Hepatocyte (in vitro differentiated cells): Measurements from ENCODE around the gene STARD5. TPM values are rescaled to one million over a fixed set of nuclear protein-coding genes. Genes with fewer than 3 reads are reported as not detected.

Experiments
- DNase-seq: peaks from one replicate; pipeline ENCODE4 v3.0.0-alpha.2; 2016; ENCODE audit warnings: low spot score
- H2AFZ ChIP-seq: fragments of 200-600 bp; sonication (generic); 2 replicates; pipeline ENCODE4 v1.6.0; 2016; ENCODE audit warnings: antibody characterized with exemption, mild to moderate bottlenecking
- H3K27ac ChIP-seq: fragments of 200-600 bp; sonication (generic); 2 replicates; pipeline ENCODE4 v1.5.1; 2016; ENCODE audit warnings: mild to moderate bottlenecking
- H3K27me3 ChIP-seq: fragments of 200-600 bp; sonication (generic); 2 replicates; pipeline ENCODE4 v1.6.1; 2016
- H3K36me3 ChIP-seq: fragments of 200-600 bp; sonication (generic); replicated peaks from 2 replicates; pipeline ENCODE4 v1.5.1; 2016; ENCODE audit warnings: low read depth; ENCODE audit not compliant: insufficient read depth
- H3K4me1 ChIP-seq: fragments of 200-600 bp; sonication (generic); 2 replicates; pipeline ENCODE4 v1.5.1; 2016; ENCODE audit warnings: mild to moderate bottlenecking, moderate library complexity; ENCODE audit not compliant: insufficient read depth
- H3K4me2 ChIP-seq: fragments of 200-600 bp; sonication (generic); 2 replicates; pipeline ENCODE4 v1.6.0; 2016
- H3K4me3 ChIP-seq: fragments of 200-600 bp; sonication (generic); 2 replicates; pipeline ENCODE4 v1.5.1; 2016; ENCODE audit warnings: mild to moderate bottlenecking
- H3K79me2 ChIP-seq: fragments of 200-600 bp; sonication (generic); 2 replicates; pipeline ENCODE4 v1.6.0; 2017; ENCODE audit warnings: mild to moderate bottlenecking
- H3K9me2 ChIP-seq: fragments of 200-600 bp; sonication (generic); replicated peaks from 2 replicates; pipeline ENCODE4 v1.6.0; 2017; ENCODE audit warnings: mild to moderate bottlenecking; ENCODE audit not compliant: insufficient read depth
- H3K9me3 ChIP-seq: fragments of 200-600 bp; sonication (generic); 2 replicates; pipeline ENCODE4 v1.5.1; 2016; ENCODE audit warnings: low read depth, mild to moderate bottlenecking
- H4K20me1 ChIP-seq: fragments of 200-600 bp; sonication (generic); 2 replicates; pipeline ENCODE4 v1.6.0; 2016; ENCODE audit warnings: mild to moderate bottlenecking; ENCODE audit not compliant: insufficient read depth, poor library complexity, severe bottlenecking
- CTCF ChIP-seq: fragments of 200-600 bp; sonication (generic); IDR thresholded peaks from 2 replicates; pipeline ENCODE4 v1.5.1; 2016; ENCODE audit warnings: antibody characterized with exemption, mild to moderate bottlenecking; ENCODE audit not compliant: poor library complexity
- EZH2 ChIP-seq: fragments of 200-600 bp; sonication (generic); IDR thresholded peaks from 2 replicates; pipeline ENCODE4 v1.6.1; 2016; ENCODE audit warnings: antibody characterized with exemption, mild to moderate bottlenecking, borderline replicate concordance
- EZH2phosphoT487 ChIP-seq: fragments of 200-600 bp; sonication (generic); IDR thresholded peaks from one replicate; pipeline ENCODE4 v1.6.1; 2018; ENCODE audit warnings: antibody characterized with exemption, mild to moderate bottlenecking, low read depth, moderate library complexity; ENCODE audit not compliant: unreplicated experiment, severe bottlenecking
- WGBS: methylation state at CpG from one replicate; pipeline ENCODE4 v1.1.6; 2016; ENCODE audit warnings: low lambda C conversion rate; ENCODE audit errors: missing lambda C conversion rate; 5-methylcytosine and 5-hydroxymethylcytosine counted together
- polyA plus RNA-seq: library from polyadenylated mRNA; unstranded; fragments of >200 nt; fragmentation: Nextera tagmentation; extraction: Ambion mirVana; gene quantifications from 2 replicates; pipeline ENCODE4 v1.2.1, GENCODE V29; 2016
- total RNA-seq: library from RNA; depleted of rRNA; stranded (reverse); fragments of >200 nt; gene quantifications from 2 replicates; pipeline ENCODE4 v1.2.3, GENCODE V29; 2014

STARD5 gene
- total and polyA plus RNA-seq, 2 experiments from 2014 or later, result 7.2 to 13.7 TPM

GRCh38 chr15:81339851-81340250 is 15.9 kb upstream of the STARD5 start:
- DNase-seq, result no peak
- TF ChIP-seq EZH2phosphoT487, result no peak
- no peak for TF ChIP-seq EZH2
- no peak for TF ChIP-seq CTCF
- Histone ChIP-seq H3K4me1 (peaks cover 19% of the 10 kb centered on the region), H3K27me3 (no peaks in the 10 kb centered on the region), H3K9me3 (no peaks in the 10 kb centered on the region), H3K36me3 (no peaks in the 10 kb centered on the region), H3K27ac (no peak overlapping the region), H3K4me2 (no peak overlapping the region), H2AFZ (no peak overlapping the region), H3K79me2 (no peaks in the 10 kb centered on the region), H3K9me2 (no peaks in the 10 kb centered on the region), H4K20me1 (no peaks in the 10 kb centered on the region), H3K4me3 (no peak overlapping the region)
- WGBS, result 79% methylated on average over 4 of the region's 4 CpGs

- Histone ChIP-seq H3K36me3 (no peaks in the 10 kb centered on the region), H3K9me2 (no peaks in the 10 kb centered on the region), H3K27ac (no peak overlapping the region), H3K27me3 (no peaks in the 10 kb centered on the region), H2AFZ (no peak overlapping the region), H3K4me1 (peaks cover 25% of the 10 kb centered on the region), H3K4me2 (no peak overlapping the region), H3K4me3 (no peak overlapping the region), H3K9me3 (no peaks in the 10 kb centered on the region), H4K20me1 (no peaks in the 10 kb centered on the region), H3K79me2 (no peaks in the 10 kb centered on the region)
- 90% methylated on average over 5 of the region's 5 CpGs for WGBS
- DNase-seq, result no peak
- no peak for TF ChIP-seq EZH2
- no peak for TF ChIP-seq CTCF
- no peak for TF ChIP-seq EZH2phosphoT487
Measured at GRCh38 chr15:81339321-81339720, 15.4 kb upstream of the STARD5 start.

GRCh38 chr15:81338170-81339007 is 14.4 kb upstream of the STARD5 start:
- H3K79me2 ChIP-seq, result no peaks in the 10 kb centered on the region
- 72% methylated on average over 8 of the region's 8 CpGs for WGBS
- peak overlapping the region; percentile 29 for H3K27ac ChIP-seq
- peak overlapping the region; percentile 15 for H3K4me2 ChIP-seq
- no peaks in the 10 kb centered on the region for H3K27me3 ChIP-seq
- no peaks in the 10 kb centered on the region for H3K9me3 ChIP-seq
- H3K9me2 ChIP-seq, result no peaks in the 10 kb centered on the region
- H3K4me1 ChIP-seq, result peaks cover 28% of the 10 kb centered on the region
- no peak overlapping the region for H3K4me3 ChIP-seq
- no peaks in the 10 kb centered on the region for H4K20me1 ChIP-seq
- no peak overlapping the region for H2AFZ ChIP-seq
- no peak for DNase-seq
- TF ChIP-seq EZH2 (no peak), CTCF (no peak), EZH2phosphoT487 (no peak)
- no peaks in the 10 kb centered on the region for H3K36me3 ChIP-seq
